Activated T-cell treated with anti-CD3 and anti-CD28 coated beads, Interleukin-2, amount 50 U/mL, for 1 hour (primary cell): ENCODE data around the gene TMEM115.
"Not testable (repeated sequence)": the region's sequence is repeated elsewhere in the genome, so short reads cannot be mapped to it uniquely, and the experiment has no call there.

Experiments
- DNase-seq: peaks from one replicate; pipeline ENCODE4 v3.0.0-alpha.2; 2020

Gene TMEM115

GRCh38 chr3:50314342-50314741, 45.0 kb downstream of the TMEM115 start:
- DNase-seq = no peak

GRCh38 chr3:50312041-50312440, 47.3 kb downstream of the TMEM115 start:
- DNase-seq = not testable (repeated sequence)
